ENCODE results near the gene TSTD2.

- TF ChIP-seq, protein P1, sequence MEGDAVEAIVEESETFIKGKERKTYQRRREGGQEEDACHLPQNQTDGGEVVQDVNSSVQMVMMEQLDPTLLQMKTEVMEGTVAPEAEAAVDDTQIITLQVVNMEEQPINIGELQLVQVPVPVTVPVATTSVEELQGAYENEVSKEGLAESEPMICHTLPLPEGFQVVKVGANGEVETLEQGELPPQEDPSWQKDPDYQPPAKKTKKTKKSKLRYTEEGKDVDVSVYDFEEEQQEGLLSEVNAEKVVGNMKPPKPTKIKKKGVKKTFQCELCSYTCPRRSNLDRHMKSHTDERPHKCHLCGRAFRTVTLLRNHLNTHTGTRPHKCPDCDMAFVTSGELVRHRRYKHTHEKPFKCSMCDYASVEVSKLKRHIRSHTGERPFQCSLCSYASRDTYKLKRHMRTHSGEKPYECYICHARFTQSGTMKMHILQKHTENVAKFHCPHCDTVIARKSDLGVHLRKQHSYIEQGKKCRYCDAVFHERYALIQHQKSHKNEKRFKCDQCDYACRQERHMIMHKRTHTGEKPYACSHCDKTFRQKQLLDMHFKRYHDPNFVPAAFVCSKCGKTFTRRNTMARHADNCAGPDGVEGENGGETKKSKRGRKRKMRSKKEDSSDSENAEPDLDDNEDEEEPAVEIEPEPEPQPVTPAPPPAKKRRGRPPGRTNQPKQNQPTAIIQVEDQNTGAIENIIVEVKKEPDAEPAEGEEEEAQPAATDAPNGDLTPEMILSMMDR (conservative IDR thresholded peaks at IDR 0.05 in 1 of 2, IDR thresholded peaks at IDR 0.05 in 1 of 2; ENCODE audit: extremely low read depth in 1 of 2, insufficient read depth in 1 of 2, low read depth in 1 of 2, low read length in 2 of 2): no peak
- no peak for TF ChIP-seq EZH2 (IDR thresholded peaks at IDR 0.05; ENCODE audit: borderline replicate concordance, low read length)
These were observed 7.5 kb downstream of the TSTD2 start for GRCh38 chr9:97625620-97626019.

Measured in mammary epithelial cell (primary cell).